ENCODE measurements around the gene MYO7A.

The MYO7A gene

GRCh38 chr11:77127920-77128691 lies at the start of gene MYO7A:
Gene MYO7A, plus strand, starts transcription at chr11:77128246. Its CDS starts 2,389 bp downstream, at chr11:77130635.
- peak within 1 kb of the TSS; percentile 53 for H3K27ac ChIP-seq
- H3K36me3 ChIP-seq (ENCODE audit: control insufficient read depth, insufficient read depth, low read length): no peaks in the 10 kb centered on the region
- no peak within 1 kb of the TSS for H3K4me3 ChIP-seq (ENCODE audit: low read depth, low read length)

DNA sequence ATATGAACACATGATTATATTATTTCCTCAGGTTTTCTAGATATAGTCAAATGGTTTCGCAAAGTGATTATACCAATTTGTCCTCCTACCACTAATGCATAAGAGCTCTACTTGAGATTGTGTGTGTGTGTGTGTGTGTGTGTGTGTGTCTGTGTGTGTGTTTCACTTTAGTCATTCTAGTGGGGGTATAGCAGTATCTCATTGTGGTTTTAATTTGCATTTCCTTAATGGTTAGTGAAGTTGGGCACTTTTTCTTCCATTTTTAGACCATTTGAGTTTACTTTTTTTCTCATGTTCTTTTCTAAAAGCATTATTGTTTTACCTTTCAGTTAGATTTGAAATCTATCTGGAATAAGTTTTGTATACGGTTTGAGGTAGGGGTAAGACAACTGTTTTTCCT lies 48.4 kb upstream of the MYO7A start:
- H3K36me3 ChIP-seq (ENCODE audit: control insufficient read depth, insufficient read depth, low read length): no peaks in the 10 kb centered on the region
- H3K9ac ChIP-seq: no peak overlapping the region
- H3K9me3 ChIP-seq (ENCODE audit: control insufficient read depth, low read length): no peaks in the 10 kb centered on the region
- no peak overlapping the region for H2AFZ ChIP-seq
- no peaks in the 10 kb centered on the region for H3K79me2 ChIP-seq
- no peak overlapping the region for H3K4me2 ChIP-seq (ENCODE audit: low read length)
- no peaks in the 10 kb centered on the region for H3K4me1 ChIP-seq
- no peak overlapping the region for H3K4me3 ChIP-seq (ENCODE audit: low read depth, low read length)
- no peaks in the 10 kb centered on the region for H3K27me3 ChIP-seq (ENCODE audit: control insufficient read depth, insufficient read depth, low read length)
- H3K27ac ChIP-seq: no peak overlapping the region
- TF ChIP-seq, protein P1, sequence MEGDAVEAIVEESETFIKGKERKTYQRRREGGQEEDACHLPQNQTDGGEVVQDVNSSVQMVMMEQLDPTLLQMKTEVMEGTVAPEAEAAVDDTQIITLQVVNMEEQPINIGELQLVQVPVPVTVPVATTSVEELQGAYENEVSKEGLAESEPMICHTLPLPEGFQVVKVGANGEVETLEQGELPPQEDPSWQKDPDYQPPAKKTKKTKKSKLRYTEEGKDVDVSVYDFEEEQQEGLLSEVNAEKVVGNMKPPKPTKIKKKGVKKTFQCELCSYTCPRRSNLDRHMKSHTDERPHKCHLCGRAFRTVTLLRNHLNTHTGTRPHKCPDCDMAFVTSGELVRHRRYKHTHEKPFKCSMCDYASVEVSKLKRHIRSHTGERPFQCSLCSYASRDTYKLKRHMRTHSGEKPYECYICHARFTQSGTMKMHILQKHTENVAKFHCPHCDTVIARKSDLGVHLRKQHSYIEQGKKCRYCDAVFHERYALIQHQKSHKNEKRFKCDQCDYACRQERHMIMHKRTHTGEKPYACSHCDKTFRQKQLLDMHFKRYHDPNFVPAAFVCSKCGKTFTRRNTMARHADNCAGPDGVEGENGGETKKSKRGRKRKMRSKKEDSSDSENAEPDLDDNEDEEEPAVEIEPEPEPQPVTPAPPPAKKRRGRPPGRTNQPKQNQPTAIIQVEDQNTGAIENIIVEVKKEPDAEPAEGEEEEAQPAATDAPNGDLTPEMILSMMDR (IDR thresholded peaks at IDR 0.05): no peak

More at GRCh38 chr11:77127920-77128691, at the start of gene MYO7A:
- peaks cover 5% of the 10 kb centered on the region for H3K4me1 ChIP-seq
- H2AFZ ChIP-seq: peak within 1 kb of the TSS; percentile 89
- H3K79me2 ChIP-seq: no peaks in the 10 kb centered on the region
- H3K4me2 ChIP-seq (ENCODE audit: low read length): peak within 1 kb of the TSS; percentile 72
- TF ChIP-seq, protein P1 (IDR thresholded peaks at IDR 0.05): no peak
- H3K27me3 ChIP-seq (ENCODE audit: control insufficient read depth, insufficient read depth, low read length): no peaks in the 10 kb centered on the region
- H3K9me3 ChIP-seq (ENCODE audit: control insufficient read depth, low read length): no peaks in the 10 kb centered on the region
- no peak within 1 kb of the TSS for H3K9ac ChIP-seq

- no peaks in the 10 kb centered on the region for H3K27me3 ChIP-seq (ENCODE audit: control insufficient read depth, insufficient read depth, low read length)
- no peak overlapping the region for H2AFZ ChIP-seq
- H3K4me3 ChIP-seq (ENCODE audit: low read depth, low read length): no peak overlapping the region
- no peaks in the 10 kb centered on the region for H3K79me2 ChIP-seq
- no peak overlapping the region for H3K9ac ChIP-seq
- no peak overlapping the region for H3K27ac ChIP-seq
- no peak overlapping the region for H3K4me2 ChIP-seq (ENCODE audit: low read length)
- H3K4me1 ChIP-seq: no peaks in the 10 kb centered on the region
- H3K9me3 ChIP-seq (ENCODE audit: control insufficient read depth, low read length): no peaks in the 10 kb centered on the region
- no peaks in the 10 kb centered on the region for H3K36me3 ChIP-seq (ENCODE audit: control insufficient read depth, insufficient read depth, low read length)
- TF ChIP-seq, protein P1 (IDR thresholded peaks at IDR 0.05): no peak
Observed at GRCh38 chr11:77080643-77081210, 47.3 kb upstream of the MYO7A start.

DNA sequence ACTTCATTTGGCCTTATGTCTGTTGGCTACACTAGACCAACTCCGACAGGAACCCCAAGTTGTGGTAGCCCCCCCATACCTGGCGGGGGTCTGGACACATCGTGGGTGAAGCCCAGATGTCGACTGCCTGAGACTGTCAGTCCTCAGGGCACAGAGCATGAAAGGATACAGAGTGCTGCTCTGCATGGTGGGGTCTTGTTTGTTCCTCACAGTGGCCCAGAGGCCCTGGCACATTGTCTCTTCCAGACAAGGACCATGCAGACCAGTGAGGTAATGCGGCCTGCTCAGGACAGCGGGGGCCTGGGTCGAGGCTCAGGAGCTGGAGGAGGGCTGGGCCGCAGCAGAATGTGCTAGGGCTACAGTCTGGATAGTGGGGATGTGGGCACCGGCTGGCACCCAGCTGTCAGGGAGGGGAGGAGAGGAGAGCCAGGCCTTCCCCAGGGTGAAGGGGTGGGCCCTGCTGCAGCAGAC lies 46.6 kb upstream of the MYO7A start:
- H3K79me2 ChIP-seq: no peaks in the 10 kb centered on the region
- H3K27ac ChIP-seq: no peak overlapping the region
- no peaks in the 10 kb centered on the region for H3K4me1 ChIP-seq
- no peaks in the 10 kb centered on the region for H3K27me3 ChIP-seq (ENCODE audit: control insufficient read depth, insufficient read depth, low read length)
- TF ChIP-seq, protein P1 (IDR thresholded peaks at IDR 0.05): no peak
- no peaks in the 10 kb centered on the region for H3K36me3 ChIP-seq (ENCODE audit: control insufficient read depth, insufficient read depth, low read length)
- H3K9me3 ChIP-seq (ENCODE audit: control insufficient read depth, low read length): no peaks in the 10 kb centered on the region
- H3K4me2 ChIP-seq (ENCODE audit: low read length): no peak overlapping the region
- no peak overlapping the region for H3K9ac ChIP-seq
- no peak overlapping the region for H2AFZ ChIP-seq
- H3K4me3 ChIP-seq (ENCODE audit: low read depth, low read length): no peak overlapping the region

All from parathyroid adenoma (tissue), 2 donors.